OCI-M1 (cell line): ENCODE data around the gene MRPL49.
"Not testable (repeated sequence)": the region's sequence is repeated elsewhere in the genome, so short reads cannot be mapped to it uniquely, and the experiment has no call there.

Experiments used
- DNase-seq: peaks from one replicate; lab custom pipeline; 2025; lab: John Stamatoyannopoulos, UW

Gene MRPL49

DNA sequence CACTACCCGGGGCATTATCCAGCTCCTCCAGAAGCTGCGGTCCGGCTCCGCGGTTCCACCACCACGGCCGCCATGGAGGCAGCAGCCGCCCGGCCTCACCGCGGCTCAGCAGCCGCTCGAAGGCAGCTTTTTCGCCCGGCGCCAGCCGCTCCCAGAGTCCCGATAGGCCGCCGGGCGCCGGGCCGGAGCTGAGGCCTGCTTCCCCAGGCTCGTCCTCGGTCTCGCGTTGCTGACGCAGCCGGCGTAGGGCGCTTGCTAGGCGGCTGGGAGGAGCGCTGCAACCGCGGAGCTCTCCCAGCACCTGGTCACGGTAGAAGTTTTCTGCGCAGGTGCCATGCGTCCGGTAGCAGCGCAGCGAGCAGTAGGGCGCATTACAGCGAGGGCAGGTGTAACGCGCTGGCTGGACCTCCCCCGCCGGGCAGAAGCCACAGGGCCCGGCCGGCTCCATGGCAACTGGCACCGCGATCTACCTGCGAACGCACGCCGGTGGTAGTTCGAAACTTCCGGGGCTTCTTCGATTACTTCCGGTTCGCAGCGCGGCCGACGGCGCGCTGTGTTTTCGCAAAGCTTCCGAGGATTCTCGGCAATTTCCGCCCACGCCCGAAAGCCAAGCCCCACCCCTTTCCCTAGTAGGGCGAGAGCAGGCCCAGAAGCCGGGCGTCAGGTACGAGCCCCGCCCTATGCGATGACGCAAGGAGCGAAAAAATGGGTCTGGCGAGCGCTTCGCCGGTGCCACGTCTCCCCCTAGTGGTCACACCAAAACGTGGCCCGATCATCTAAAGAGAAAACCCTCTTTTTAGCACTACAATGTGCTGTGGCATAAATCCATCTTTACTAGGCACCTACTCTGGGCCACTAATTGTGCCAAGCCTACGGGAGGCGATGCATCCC, 4.7 kb upstream of the MRPL49 start, which contains the start of gene ZNHIT2:
Gene ZNHIT2, minus strand, starts transcription at position 496 of the 891 bp plus-strand sequence. Its CDS starts 48 bp downstream, at position 448.
- peak; percentile 99 for DNase-seq

DNA sequence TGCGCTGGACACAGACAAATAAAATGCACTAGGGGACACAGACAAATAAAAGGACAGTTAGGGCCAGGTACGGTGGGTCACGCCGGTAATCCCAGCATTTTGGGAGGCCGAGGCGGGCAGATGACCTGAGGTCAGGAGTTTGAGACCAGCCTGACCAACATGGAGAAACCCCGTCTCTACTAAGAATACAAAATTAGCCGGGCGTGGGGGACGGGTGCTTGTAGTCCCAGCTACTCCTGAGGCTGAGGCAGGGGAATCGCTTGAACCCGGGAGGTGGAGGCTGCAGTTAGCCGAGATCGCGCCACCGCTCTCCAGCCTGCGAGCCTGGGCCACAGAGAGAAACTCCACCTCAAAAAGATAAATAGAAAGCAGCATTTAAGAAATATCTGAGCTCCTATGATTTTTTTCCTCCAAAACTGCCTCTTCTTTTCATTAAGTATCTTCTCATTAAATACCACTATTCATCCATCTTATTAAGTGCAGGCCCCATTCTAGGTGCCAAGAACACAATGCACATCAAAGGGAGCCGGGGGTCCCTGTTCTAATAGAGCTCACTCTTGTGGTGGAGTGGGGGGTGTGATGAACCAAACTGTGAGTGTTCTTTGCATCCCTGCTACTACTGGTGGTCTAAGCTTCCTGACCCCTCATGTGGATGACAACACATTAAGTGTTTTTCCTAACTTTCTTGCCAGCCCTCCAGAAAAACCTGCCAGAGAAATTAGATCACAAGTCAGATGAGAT, 3.9 kb upstream of the MRPL49 start:
- no peak for DNase-seq

DNA sequence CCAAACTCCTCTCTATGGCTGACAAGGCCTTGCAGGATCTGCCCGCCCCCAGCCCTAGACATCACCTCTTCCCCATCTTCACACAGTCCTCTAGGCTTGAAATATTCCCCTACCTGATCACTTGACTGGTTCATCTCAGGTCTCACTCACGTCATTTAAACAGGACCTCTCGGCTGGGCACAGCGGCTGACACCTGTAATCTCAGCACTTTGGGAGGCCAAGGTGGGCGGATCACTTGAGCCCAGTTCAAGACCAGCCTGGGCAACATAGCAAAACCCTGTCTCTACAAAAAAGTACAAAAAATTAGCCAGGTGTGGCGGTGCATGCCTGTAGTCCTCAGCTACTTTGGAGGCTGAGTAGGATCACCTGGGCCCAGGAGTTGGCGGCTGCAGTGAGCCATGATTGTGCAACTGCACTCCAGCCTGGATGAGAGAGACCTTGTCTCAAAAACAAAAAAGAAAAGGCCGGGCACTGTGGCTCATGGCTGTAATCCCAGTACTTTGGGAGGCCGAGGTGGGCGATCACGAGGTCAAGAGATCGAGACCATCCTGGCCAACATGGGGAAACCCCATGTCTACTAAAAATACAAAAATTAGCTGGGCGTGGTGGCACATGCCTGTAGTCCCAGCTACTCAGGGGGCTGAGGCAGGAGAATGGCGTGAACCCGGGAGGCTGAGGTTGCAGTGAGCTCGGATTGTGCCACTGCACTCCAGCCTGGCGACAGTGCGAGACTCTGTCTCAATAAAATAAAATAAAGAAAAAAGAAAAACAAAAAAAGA, 3.0 kb upstream of the MRPL49 start:
- not testable (repeated sequence) for DNase-seq

DNA sequence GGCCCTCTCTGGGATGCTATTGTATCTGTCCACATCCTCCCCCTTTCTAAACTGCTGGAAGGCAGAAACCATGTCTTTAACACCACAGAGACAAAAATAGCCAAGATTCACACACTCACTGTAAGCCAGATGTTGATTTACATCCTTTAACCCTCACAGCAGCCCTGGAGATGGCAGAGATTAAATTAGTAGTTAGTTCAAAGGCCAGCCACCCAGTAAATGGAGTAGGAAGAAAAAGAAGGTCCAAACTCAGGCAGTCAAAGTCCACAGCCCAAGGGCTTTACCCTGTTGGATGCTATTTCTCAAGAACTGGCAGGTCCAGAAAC, 2.5 kb upstream of the MRPL49 start:
- DNase-seq: no peak

DNA sequence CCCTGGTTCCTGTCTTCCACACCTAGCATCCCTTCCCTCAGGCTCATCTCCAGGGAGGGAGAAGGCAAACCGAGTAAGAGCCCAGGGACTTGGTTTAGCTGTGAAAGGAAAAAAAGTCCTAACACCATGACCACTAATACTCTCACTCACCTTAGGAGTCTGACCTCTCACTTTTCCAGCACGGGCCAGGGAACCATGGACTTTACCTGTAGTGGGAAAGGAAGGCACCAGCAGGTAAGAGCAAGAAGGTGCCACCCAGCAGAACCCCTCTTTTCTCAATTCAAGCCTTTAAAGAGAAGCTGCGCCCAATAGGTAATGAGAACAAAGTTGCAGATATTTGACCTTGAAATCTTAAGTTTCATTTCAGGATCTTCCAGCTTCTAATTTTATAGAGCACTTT, 1.3 kb upstream of the MRPL49 start:
- DNase-seq: no peak

DNA sequence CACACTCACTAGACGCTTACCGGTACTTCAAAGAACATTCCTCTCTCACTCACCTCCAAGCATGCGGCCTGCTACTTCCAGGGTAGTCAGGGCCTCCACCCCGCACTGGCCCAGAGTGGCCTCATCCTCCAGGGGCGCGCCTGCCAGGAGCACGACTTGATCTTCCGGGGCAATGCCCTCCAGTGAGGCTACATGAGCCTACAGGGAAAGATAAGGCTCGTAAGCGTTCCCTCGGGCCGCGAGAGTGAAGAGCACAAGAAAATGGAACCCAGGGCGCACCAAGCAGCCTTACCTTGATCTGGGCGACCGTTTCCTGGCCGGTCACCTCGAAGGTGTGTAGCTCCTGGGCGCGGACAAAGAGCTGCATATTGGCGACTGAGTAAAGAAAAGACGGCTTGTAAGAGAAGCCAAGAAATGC, 665 bp upstream of the MRPL49 start:
- peak; percentile 37 for DNase-seq

DNA sequence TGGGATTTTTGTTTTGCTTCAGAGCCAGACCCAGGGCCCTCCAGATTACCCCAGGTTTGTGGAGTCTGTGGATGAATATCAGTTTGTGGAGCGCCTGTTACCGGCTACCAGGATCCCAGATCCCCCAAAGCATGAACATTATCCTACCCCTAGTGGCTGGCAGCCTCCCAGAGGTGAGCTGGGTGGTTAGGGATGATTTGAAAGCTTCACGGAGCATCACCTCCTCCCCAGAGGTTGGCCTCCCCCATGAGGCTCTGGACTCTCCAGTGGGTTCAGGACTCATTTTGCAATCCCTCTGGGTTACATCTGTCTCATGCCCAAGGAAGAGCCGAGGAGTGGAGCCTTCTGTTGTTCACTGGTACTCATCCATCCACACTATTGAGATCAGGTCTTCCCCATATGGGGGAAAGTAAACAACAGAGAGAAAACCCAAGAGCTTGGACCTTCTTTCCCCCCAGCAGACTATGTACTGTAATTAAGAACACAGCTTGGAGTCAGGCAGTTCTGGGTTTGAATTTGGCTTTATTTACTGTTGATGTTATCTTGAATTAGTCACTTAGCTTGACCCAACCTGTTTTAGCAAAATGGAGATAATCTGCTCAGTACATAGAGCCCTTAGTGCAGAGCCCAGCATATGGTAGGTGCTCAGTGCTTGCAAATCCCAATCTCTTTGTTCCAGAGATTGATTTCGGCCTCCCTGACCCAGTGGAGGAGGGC, 2.5 kb downstream of the MRPL49 start:
- no peak for DNase-seq

DNA sequence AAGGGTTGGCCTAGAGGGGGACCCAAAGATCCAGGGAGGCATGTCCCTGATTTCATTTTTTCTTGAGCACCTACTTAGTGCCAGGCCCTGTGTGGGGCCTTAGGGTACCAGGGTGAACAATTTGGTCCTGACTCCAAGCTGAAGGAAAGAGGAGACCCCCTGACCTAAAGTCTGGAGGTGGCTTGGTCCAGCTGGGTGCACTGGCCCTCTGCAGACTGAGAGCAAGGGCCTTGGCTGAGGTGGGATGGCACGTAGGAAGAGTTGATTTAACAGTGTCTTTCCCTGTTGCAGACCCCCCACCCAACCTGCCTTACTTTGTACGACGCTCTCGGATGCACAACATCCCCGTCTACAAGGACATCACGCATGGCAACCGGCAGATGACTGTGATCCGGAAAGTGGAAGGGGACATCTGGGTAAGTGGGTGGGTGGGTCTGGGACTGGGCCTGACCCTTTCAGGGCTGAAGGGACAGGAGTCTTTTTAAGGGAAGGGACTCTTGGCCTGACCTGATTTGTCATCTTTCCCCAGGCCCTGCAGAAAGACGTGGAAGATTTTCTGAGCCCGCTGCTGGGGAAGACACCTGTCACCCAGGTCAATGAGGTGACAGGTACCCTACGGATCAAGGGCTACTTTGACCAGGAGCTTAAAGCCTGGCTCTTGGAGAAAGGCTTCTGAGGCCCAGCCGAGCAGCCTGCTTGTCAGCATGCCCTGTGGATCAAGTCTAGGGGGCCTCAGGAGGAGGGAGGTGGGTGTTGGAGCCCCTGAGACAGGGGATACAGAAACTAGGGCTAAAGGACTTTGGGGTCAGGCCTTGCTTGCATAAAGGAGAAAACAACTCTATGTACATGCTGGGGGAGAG, 3.3 kb downstream of the MRPL49 start:
- no peak for DNase-seq

DNA sequence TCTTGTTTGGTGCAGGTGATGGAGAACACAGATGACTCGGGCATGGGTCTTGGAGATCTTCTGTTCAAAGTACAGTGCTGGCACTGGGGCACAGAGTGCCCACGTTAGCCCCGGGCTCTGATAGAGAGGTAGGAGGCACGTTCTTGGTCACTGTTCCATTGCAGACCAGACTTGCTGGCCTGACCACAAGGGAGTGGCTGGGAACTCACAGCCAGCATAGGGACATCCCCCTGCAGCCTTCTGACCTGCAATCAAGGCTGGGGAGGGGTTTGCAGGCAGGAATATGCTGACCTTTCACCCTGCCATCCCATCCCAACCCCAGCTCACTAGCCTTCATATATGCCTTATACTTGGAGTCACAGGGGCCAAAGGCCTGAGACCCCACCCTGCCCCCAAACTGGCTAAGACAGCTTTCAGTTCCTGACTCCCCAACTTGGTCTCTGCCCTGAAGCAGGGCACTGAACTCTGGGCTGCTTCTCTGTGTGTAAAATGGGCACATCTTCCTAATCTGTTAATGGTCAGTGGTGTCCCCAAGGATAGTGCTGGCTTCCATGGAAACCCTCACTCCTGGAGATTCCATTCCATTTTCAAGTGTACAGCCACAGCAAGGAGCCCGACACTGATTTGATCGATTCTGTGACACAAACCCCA, 4.6 kb downstream of the MRPL49 start:
- no peak for DNase-seq

DNA sequence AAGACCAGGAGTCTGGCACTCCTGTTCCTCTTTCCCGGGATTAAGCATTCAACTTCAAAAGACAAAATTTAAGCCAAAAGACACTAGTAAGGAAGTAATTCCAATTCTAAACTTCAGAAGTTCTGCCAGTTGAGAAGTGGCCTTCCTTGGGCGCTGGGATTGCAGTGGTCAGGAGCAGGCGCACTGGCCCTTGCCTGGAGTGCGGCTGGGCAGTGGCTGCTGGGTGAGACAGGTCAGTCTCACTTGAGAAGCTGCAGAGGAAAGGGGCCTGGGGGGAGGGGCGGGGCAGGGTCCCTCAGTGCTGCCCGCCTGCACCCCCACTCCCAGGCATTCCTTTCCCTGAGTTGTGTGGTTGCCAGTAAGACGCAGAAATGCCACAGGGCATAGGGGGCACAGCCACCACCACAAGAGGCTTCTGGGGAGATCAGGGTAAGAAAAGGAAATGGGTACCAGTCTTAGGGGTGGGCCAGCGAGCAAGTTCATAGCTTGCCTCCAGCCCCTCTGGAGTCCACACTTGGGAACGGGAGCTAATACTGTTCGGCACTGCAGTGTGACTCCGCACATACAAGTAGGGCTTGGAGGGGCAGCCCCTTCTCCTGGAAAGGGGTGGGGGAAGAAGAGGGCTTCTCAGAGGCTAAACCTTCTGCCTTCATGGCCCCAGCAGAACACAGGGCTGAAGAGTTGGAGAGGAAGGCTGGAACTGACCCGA, 5.5 kb downstream of the MRPL49 start:
- no peak for DNase-seq

DNA sequence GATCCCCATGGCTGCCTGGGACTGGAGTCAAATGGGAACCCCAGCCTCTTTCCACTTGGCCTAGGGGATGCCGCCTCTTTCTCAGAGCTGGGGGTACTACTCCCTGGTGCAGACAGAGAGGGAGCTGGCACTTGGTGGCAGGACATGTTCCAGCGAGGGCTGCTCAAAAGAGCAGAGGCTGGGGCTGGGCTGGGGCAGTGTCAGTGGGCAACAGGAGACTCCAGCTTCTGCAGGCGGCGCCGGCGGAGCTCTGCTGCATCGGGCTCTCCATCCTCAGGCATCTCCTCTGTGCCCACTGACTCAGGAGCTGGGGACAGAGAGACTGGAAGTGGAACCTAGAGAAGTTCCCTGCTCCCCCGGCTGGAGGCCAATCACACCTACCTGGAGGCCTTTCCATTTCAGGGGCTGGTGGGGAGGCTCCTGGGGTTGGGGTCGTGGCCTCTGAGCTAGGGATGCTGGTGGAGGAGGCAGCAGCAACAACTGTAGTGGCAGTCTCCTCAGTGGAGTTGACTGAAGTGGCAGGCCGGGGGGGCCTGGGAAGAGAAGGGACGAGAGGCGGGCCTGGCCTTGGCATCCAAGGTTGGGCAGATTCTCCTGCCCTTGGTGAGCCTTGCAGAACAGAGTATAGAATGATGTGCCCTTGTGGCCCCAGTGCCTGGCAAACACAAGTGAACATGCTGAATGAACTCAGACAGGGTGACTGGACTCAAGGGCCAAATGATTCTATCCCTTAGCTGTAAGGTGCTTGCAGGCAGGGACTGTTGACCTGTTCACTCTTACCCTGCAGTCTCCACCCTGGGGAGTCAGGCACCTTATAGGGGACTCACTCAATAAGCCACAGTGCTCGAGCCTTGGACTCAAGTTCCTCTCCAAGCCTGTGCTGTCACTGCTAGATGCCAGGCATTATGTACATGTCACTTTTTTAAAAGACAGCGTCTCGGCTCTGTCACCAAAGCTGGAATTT, 6.3 kb downstream of the MRPL49 start:
- DNase-seq: no peak

DNA sequence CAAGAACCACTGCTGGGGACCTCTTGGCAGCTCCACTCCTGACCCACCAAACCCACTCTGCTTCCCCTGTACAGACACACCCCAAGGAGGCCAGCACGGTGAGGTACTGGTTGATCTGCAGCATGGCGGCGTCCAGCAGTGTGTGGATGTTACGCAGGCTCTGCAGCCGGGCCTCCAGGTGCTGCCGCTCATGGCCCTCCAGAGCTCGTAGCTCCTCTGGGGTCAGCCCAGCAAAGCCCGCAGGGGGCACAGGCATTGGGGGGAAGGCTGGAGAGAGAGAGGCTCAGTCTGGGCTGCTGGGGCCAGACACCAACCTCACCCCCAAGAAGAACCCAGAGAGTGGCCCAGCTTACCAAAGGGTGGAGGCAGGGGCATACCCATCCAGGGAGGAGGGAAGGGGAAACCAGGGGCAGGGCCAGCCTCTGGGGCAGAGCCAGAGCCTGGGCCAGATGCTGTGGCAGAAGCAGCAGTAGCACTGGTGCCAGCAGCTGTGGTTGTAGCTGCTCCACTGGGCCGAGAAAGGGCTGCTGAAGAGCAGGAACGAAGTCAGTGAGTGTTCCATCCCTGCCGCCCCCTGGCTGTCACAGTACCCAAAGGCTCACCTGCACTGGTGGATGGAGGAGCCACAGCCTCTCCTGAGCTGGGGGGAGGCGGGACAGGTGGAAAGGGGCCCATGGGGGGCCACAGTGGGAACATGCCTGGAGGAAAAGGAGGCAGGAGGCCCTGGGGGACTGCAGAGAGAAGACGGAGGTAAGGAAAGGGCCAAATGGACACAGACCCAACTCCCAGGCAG, 7.7 kb downstream of the MRPL49 start:
- DNase-seq: no peak

DNA sequence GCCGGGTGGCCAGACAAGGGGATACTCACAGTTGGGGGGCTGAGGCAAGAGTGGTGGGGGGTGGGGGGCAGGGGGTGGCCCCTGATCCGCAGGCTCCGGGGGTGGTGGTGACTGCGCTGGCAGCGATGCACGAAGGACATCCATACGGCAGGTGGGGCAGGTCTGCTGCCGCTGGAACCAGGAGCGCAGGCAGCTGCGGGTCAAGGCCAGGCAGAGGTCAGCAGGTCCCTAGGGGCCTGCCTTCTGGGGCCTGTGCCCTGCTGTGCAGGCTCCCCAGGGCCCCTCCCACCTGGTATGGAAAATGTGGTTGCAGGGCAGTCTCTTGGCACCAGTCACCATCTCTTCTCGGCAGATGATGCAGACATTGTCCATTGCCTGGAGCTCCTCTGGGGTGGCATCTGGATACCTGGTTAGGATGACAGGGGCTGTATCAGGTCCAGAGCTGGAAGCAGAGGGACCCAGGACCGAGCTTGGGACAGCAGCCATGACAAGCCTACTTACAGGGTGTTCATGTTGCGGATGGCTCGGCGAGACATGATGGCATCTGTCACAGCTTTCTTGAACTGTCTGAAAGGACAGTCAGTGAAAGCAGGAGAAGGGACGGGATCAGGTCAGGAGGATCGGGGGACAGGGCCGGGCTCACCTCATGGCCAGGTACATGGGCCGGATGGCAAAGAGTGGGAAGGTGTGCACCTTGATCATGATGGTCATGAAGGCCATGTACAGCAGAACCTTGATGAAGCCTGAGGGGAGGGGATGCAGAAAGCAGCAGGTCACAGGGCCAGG, 8.7 kb downstream of the MRPL49 start:
- DNase-seq: no peak

DNA sequence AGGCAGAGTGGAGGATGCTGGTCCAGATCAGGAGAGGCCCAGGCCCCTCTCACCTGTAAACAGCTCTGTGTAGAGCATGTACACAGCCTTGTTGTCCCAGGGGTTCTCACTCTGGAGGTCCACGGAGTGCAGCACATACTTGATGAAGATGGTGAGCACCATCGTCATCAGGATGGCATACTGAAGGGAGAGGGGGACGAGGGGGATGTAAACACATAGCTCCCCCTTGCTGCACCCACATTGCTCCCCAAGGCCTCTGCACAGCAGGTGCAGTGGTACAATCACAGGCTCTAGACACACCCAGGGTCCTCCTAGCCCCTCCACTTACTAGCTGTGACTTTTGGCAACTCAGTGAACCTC, 9.3 kb downstream of the MRPL49 start:
- DNase-seq: no peak

DNA sequence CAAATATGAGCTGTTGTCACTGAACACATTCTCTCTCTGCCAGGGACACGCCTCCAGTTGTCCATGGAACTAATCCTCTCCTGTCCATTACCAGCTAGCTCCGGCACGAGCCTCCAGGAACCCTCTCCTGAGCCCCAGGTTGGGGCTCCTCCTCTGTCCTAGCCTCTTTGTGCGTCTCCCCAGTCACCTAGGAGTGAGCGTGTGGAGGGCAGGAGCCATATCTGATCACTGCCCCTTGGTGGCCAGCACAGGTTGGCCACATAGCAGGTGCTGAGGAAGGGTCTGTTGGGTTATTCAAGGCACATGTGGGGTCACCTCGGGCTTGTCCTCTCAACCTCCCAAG, 9.7 kb downstream of the MRPL49 start:
- DNase-seq: no peak

DNA sequence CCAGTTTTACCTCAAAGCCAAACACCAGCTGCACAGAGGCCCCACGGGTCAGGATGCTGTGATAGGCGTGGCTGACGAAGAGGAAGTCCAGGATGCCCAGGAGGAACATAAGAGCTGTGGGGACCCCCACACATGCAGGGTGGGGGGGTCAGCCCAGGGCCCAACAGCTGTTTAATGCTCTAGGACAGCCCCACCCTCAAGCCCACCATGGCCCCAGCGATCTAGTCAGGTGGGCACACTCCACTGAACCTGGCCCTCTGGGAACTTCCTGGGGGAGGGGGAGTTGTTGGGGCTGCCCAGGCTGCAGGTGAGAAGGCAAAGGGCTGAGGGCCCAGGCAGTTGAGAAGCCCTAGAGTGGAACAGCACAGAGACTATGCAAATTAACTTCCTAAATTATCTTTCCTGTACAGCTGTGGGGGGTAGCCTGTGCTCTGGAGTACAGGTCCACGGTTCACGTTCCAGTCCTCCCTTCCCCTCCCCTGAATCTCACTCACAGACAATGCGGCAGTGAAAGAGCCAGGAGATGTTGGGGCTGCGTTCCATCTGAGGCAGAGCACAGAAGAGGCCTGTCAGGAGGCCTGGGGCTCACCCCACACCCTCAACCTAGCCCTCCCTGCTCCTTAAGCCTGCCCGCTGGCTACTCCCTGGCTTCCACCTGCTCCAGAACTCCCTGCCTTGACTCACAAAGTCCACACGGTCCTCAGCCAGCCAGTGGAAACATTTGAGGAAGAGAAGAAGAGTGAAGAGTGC, 10.3 kb downstream of the MRPL49 start:
- DNase-seq: no peak
